ENCODE measurements around the gene SCD5.

DNA sequence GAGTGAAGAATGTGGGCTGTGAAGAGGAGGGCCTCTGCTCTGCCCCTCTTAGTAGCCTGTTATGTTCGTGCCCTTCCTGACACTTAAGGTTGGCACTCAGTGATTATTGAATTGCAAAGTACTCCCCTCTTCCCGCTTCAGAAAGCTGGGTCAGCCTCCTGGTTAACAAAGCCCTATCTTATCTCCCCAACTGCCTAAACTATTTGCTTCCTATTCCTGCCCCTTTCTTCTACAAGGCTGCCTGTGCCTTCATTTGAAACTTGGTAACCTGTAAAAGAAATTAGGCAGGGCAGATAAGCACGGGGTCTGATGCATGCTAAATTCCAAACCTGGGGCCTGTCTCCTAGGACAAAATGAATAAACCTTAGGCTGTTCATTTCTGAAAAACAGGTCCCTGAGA lies 213.7 kb downstream of the SCD5 start:
- TF ChIP-seq, protein P1, sequence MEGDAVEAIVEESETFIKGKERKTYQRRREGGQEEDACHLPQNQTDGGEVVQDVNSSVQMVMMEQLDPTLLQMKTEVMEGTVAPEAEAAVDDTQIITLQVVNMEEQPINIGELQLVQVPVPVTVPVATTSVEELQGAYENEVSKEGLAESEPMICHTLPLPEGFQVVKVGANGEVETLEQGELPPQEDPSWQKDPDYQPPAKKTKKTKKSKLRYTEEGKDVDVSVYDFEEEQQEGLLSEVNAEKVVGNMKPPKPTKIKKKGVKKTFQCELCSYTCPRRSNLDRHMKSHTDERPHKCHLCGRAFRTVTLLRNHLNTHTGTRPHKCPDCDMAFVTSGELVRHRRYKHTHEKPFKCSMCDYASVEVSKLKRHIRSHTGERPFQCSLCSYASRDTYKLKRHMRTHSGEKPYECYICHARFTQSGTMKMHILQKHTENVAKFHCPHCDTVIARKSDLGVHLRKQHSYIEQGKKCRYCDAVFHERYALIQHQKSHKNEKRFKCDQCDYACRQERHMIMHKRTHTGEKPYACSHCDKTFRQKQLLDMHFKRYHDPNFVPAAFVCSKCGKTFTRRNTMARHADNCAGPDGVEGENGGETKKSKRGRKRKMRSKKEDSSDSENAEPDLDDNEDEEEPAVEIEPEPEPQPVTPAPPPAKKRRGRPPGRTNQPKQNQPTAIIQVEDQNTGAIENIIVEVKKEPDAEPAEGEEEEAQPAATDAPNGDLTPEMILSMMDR (IDR thresholded peaks at IDR 0.05): no peak
- no peak for TF ChIP-seq POLR2A (IDR thresholded peaks at IDR 0.05)
